NCI-H748 treated with DMSO at 0.1 percent for 48 hours (cell line): ENCODE measurements around the gene CTNNA1.
"Not testable (repeated sequence)": the region's sequence is repeated elsewhere in the genome, so short reads cannot be mapped to it uniquely, and the experiment has no call there.

Source experiments
- DNase-seq: peaks from one replicate; lab custom pipeline; 2025; lab: John Stamatoyannopoulos, UW

Gene CTNNA1

DNA sequence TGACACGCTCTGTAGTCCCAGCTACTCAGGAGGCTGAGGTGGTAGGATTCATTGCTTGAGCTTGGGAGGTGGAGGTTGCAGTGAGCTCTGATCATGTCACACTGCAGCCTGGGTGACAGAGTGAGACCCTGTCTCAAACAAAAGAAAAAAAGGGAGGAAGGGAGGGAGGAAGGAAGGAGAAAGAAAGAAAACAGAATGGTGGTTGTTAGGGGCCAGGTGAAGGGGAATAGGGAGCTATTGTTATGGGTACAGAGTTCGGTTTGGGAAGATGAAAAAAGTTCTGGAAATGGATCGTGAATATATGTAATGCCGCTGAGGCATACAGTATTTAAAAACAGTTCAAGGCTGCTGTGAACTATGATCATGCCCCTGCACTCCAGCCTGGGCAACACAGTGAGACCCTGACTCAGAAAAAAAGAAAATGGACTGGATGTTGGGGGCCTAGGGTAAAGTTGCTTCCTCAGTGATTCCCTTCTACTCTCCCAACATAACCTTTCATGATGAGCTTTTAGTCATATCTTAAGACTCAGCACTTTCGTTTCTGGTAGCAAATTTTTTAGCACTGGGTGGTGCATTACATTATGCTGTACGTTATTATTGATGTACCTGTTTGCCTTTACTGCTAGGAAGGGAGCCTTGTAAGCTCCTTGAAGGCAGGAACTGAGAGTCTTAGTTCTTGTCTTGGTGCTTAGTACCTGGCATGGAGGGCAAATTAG is 4.0 kb downstream of the CTNNA1 start:
- DNase-seq: no peak

GRCh38 chr5:138760448-138761110 is 7.4 kb downstream of the CTNNA1 start:
- DNase-seq: no peak

DNA sequence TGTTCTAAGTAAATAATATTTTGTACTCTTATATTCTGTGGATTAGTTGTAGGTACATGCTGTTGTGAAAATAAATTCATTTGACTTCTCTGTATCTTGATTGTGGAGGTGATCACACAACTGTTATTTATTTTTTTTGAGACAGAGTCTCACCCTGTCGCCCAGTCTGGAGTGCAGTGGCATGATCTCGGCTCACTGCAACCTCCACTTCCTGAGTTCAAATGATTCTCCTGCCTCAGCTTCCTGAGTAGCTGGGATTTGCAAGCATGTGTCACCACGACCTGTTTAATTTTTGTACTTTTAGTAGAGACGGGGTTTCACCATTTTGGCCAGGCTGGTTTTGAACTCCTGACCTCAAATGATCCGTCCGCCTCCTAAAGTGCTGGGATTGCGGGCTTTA is 7.9 kb downstream of the CTNNA1 start:
- DNase-seq: not testable (repeated sequence)

GRCh38 chr5:138761670-138762069 is 8.4 kb downstream of the CTNNA1 start:
- not testable (repeated sequence) for DNase-seq

- DNase-seq: no peak
These were observed 8.9 kb downstream of the CTNNA1 start for GRCh38 chr5:138762110-138762509.

DNA sequence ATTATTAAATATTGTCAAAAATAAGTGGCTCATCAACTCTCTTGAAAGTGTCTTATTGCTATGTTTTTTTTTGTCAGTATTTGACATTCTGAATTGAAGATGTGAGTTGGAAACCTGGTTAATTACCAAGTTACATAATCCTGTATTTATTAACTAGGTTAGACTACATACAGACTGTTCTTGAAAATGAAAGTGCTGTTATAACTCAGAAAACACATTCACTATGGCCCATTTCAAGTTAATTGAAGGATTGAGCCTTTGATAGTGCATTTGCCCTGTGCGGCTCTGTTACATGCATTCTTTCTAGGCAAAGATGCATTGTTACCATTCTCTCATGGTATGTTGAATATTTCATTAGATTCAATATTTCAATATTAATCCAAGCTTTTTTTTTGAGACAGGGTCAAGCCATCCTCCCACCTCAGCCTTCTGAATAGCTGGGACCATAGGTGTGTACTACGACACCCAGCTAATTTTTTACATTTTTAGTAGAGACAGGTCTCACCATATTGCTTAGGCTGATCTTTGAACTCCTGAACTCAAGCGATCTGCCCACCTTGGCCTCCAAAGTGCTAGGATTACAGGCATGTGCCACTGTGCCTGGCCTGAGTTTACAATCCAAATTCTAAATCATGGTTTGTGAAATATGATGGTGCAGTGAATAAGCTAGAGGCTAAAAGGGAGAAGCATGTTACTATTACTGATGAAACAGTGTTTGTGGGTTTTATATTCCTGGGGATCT is 10.0 kb downstream of the CTNNA1 start:
- DNase-seq: no peak

- DNase-seq: no peak
These were observed 17.1 kb downstream of the CTNNA1 start for GRCh38 chr5:138770291-138770690.

DNA sequence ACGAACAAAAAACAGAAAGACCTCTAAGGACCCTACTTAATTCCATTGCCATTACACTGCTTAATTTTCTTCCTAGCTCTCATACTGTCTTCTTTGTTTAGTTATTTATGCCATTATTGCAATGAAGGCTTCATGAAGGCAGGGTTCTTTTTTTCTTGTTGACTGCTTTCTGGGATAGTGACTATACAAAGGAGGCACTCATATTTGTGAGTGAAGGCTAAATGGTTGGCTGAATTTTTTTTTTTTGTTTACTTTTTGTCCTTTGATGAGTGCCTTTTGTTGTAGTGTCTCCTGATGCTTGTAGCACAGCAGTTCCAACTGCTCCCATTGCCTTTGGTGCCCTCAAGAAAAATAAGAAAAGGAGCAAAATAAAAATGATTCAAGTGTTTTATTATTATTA is 17.8 kb downstream of the CTNNA1 start:
- DNase-seq: peak; percentile 39

GRCh38 chr5:138772986-138773594 is 19.9 kb downstream of the CTNNA1 start:
- DNase-seq: no peak

GRCh38 chr5:138773624-138774023 is 20.4 kb downstream of the CTNNA1 start:
- DNase-seq: not testable (repeated sequence)

DNA sequence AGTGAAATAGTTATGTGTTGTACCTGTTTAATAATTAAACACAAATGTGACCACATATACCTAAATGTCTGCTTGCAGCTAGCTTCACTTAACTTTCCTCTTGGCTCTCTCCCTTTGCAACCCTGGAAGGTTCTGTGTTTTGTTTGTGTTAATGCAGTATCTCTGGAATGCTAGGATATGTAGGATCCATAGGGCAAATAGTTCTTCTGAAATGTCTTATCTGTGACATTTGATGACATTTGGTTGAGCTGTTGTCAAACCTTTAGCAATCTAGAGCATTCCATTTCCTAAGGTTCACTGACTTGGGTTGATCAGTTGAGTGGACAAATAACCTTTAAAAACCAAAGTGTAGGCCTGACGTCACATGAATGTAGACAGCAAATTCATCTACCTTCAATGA is 21.8 kb downstream of the CTNNA1 start:
- no peak for DNase-seq

GRCh38 chr5:138778234-138778633 is 25.0 kb downstream of the CTNNA1 start:
- DNase-seq: no peak

GRCh38 chr5:138783976-138784375 is 30.8 kb downstream of the CTNNA1 start:
- DNase-seq: no peak

GRCh38 chr5:138784590-138784989 is 31.4 kb downstream of the CTNNA1 start:
- no peak for DNase-seq

GRCh38 chr5:138789771-138790242 is 36.6 kb downstream of the CTNNA1 start:
- DNase-seq: peak; percentile 18

DNA sequence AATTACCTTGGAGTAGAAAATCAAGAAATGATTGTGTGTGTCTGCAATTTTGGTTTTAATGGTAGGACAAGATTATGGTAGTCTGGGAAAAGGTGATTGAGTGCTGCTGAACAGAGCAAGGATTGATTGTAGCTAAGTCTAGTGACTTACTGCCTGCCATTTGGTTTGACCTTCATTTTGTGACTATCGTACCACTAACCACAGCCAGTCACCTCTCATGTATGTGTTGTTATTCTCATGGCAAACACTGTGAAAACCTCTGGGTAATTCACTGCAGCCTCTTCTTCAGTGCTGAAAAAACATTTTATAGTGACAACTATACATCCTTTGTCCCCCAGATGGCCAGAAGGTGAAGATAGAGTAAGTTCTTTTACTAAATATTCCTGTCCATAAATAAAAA is 37.5 kb downstream of the CTNNA1 start:
- no peak for DNase-seq

DNA sequence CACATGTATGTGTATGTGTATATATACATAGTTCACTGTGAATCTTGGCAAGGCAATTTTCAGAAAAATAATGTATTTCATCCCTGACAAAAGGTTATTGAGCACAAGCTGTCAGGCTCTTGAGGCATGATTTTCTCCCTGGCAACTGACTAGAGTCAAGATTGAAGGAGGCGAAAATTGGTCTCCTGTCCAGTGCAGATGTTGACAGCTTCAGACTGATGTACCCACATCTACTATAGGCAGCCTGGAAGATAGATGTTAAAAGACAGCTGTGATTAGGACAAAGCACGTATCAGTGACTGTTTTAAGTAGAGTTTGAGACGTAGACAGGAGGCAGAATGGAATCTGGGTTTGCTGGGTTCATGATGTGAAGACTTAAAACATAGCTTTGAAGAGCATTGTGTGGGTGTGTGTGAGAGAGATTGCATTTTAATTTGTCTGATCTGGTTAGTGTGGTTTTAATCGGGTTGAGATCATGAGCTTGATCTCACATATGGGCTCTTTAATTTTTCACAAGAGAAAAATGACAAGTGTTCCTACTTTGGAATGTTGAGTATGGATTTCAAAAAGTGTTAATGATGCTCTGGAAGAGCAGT is 39.1 kb downstream of the CTNNA1 start:
- DNase-seq: no peak

GRCh38 chr5:138793575-138793974 is 40.4 kb downstream of the CTNNA1 start:
- DNase-seq: no peak

- DNase-seq: no peak
These were observed 50.1 kb downstream of the CTNNA1 start for GRCh38 chr5:138803285-138803684.

GRCh38 chr5:138803935-138804334 is 50.7 kb downstream of the CTNNA1 start:
- DNase-seq: no peak

- no peak for DNase-seq
These were observed 51.9 kb downstream of the CTNNA1 start for GRCh38 chr5:138805096-138805495.

- DNase-seq: no peak
These were observed 54.0 kb downstream of the CTNNA1 start for GRCh38 chr5:138807182-138807581.
